GM20431 (cell line): ENCODE measurements around the gene ARHGEF40.

Experiments
- in situ Hi-C: fragments of 300-500 bp; cut with MseI, MboI; formaldehyde crosslinking; loops from one replicate; pipeline ENCODE4 v1.15.0; 2020; ENCODE audit warnings: low sequenced_read_pairs; ENCODE audit not compliant: unreplicated experiment

Gene ARHGEF40

GRCh38 chr14:21078726-21079125 lies 8.6 kb downstream of the ARHGEF40 start:
- in situ Hi-C loops: no loop called here

GRCh38 chr14:21081521-21082142 lies 11.5 kb downstream of the ARHGEF40 start:
- in situ Hi-C loops: no loop called here

- in situ Hi-C loops: no loop called here
Measured at GRCh38 chr14:21083565-21084325, 13.6 kb downstream of the ARHGEF40 start.

GRCh38 chr14:21084396-21084795 lies 14.3 kb downstream of the ARHGEF40 start:
- in situ Hi-C loops: no loop called here

- in situ Hi-C loops: no loop called here
Measured at GRCh38 chr14:21084998-21085853, 15.1 kb downstream of the ARHGEF40 start.

- in situ Hi-C loops: no loop called here
Measured at GRCh38 chr14:21086908-21087293, 16.8 kb downstream of the ARHGEF40 start.

GRCh38 chr14:21087294-21088091 lies 17.4 kb downstream of the ARHGEF40 start:
- in situ Hi-C loops: no loop called here

- in situ Hi-C loops: no loop called here
Measured at GRCh38 chr14:21088687-21089086, 18.6 kb downstream of the ARHGEF40 start.

GRCh38 chr14:21089271-21089670 lies 19.2 kb downstream of the ARHGEF40 start:
- in situ Hi-C loops: no loop called here

GRCh38 chr14:21089877-21090193 lies 19.7 kb downstream of the ARHGEF40 start:
- in situ Hi-C loops: no loop called here

GRCh38 chr14:21090194-21090939 lies 20.3 kb downstream of the ARHGEF40 start:
- in situ Hi-C loops: no loop called here

GRCh38 chr14:21090940-21091663 lies 21.0 kb downstream of the ARHGEF40 start:
- in situ Hi-C loops: no loop called here

GRCh38 chr14:21091821-21092272 lies 21.7 kb downstream of the ARHGEF40 start:
- in situ Hi-C loops: no loop called here

- in situ Hi-C loops: no loop called here
Measured at GRCh38 chr14:21092273-21093011, 22.3 kb downstream of the ARHGEF40 start.

GRCh38 chr14:21093018-21093417 lies 22.9 kb downstream of the ARHGEF40 start:
- in situ Hi-C loops: no loop called here

GRCh38 chr14:21093769-21094681 lies 23.9 kb downstream of the ARHGEF40 start:
- in situ Hi-C loops: no loop called here
